ENCODE results near the gene PSMA6.

DNA sequence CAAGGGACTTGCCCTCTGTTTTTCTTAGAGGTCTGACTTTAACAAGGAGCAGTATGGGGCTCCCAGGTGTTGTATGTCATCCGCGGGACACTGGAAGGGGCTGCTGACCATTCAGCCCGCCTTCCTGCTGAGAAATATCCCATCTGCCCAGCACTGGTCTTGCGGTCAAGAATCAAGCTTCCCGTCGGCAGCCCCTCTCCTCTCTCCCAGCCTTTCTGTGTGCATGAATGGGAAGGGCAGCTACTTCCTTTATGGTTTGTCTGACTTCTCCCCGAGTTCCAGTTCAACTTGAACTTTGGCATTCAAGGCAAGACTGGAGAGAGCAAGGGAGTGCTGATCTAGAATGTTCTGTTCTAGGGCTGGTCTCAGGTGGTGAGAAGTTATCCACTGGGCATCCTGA, 51.5 kb downstream of the PSMA6 start:
- TF ChIP-seq NR2C2 (CRISPR knock-in tag; IDR thresholded peaks at IDR 0.05; ENCODE audit: borderline replicate concordance) (no peak), SMAD3 (CRISPR knock-in tag; IDR thresholded peaks at IDR 0.05) (no peak)
